ENCODE data around the gene PHACTR3.

GRCh38 chr20:59572515-59572914 lies 31.8 kb upstream of the PHACTR3 start:
- TF ChIP-seq CTCF (IDR thresholded peaks at IDR 0.05) (no peak), EZH2 (IDR thresholded peaks at IDR 0.05) (no peak), EZH2phosphoT487 (IDR thresholded peaks at IDR 0.05) (no peak)

Data from neural progenitor cell (in vitro differentiated cells).